ENCODE measurements around the gene SCNN1B.

The SCNN1B gene

DNA sequence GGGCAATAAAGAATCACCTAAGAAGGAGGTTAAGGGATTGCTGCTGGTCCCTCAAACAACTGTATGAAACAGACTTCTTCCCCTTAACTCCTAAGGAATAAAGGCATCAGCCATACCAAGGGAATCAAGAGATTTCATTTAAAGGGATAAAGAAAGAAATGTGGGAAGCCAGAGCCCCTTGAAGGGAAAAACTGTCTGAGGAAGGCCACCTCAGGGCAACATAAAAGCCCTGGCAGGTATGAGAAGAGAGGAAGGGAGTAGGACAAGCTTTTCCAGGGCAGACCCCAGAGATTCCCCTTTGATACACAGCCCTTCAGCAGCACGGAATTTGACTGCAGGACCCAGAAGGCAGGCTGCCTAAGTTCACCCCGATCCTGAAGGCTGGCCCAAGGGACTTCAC, 107.4 kb downstream of the SCNN1B start:
- no peak for FAIRE-seq

DNA sequence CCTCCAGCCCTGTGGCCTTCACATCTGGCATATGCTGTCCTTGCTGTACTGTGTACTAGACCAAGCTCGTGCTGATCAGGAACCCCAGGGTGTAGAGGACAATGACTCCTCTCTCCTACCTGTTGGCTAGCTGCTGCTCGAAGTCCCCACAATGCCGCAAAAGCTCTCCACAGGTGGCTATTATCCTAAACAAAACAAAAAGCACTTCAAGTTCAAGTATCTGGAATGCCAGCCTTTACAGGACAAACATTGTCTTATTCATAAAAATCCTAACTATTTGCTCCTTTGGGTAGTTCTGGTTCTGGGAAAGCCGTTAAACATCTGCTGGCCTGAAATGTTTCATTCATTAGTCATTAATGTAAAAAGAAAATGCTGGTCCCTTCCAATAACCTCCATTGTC, 108.1 kb downstream of the SCNN1B start:
- FAIRE-seq: no peak

GRCh38 chr16:23414731-23415130, 112.6 kb downstream of the SCNN1B start:
- no peak for FAIRE-seq

DNA sequence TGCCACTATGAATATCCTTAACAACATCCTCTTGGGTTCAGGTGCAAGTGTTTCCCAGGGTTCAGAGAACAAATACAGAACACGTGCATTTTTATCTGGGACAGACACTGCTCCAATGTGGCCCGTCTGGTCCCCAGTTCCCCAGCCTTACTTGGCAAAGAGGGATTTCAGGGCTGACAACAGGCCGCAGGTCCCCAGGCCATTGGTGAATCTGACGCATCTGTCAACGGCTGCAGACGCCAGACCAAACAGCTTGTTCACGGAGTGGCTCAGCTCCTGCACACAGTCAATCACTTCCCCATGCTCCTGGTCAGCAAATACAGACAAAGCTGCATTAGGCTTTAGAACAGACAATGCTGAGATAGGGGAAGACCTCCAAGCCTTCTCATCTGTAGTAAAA, 114.7 kb downstream of the SCNN1B start:
- no peak for FAIRE-seq

DNA sequence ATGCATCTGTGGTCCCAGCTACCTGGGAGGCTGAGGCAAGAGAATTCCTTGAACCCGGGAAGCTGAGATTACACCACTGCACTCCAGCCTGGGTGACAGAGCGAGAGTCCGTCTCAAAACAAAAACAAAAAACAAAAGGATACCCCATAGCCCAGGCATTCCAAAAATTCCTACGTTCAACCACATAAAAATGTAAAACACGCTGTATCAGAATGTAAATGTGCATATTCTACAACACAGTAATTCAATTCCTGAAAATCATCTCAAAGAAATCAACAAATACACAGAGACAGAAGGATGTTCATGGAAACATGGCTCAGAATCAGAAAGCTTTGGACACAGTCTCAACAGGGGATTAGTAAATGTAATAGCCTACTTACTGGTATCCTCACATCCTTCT, 117.9 kb downstream of the SCNN1B start:
- no peak for FAIRE-seq

DNA sequence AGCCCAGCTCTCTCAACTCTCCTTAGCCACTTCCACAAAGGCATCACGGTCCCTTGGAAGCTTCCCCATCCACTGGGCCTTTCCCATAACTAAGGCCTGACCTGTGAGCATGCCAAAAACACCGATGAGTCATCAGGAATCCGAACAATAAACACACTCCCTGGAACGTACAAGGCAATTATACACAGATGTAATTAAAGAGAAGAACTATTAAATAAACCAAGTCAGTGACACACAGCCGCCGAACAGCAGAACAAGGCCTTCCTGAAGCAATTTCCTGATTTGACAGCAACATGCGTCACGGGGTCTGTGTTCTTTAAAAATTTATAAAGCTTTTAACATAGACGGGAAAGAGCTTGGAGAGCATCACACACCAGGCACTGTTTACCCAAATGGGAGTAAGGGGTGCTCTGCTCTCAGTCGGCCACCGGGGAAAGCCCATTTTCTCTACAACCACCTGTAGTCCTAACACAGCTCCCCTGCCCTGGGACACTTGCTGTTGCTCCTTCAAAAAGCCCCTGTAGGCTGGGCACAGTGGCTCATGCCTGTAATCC, 121.5 kb downstream of the SCNN1B start:
- FAIRE-seq: no peak

DNA sequence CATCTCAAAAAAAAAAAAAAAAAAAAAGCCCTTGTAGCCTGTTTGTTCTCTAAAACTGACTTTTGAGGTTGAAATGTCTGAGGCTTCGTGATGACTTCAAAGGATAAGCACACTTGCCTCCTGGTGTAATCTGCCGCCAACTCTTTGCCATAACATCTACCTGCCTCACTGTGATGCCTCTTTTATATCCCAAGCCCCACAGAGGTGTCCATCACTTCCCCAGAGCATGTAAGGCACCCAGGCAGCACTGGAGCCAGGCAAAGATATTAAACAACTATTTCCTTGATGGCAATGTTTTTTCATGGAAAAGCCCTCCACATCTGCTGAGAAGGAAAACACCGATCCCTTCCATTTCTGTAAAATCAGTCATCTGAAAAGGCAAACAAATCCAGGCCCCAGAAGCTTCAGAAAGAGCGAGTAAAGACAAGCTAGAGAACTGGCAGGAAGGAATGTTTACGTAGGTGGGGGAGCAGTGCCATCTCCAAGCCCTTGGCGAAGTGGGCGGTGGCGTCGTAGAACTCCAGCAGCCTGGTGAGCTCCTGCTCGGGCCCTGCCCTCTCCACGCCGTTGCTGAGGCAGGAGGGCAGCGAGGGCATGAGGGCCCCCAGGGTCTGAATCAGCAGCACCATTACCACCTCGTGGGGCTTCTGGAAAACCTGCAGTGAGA, 122.3 kb downstream of the SCNN1B start:
- no peak for FAIRE-seq

GRCh38 chr16:23428351-23428750, 126.2 kb downstream of the SCNN1B start:
- no peak for FAIRE-seq

Data from G401.6 (cell line).